Hematopoietic multipotent progenitor cell treated with erythropoietin and hydrocortisone succinate and interleukin-3 and kit ligand, for 17 days (in vitro differentiated cells): ENCODE data around the gene STX1B.

Experiments
- DNase-seq: peaks from one replicate; pipeline ENCODE4 v3.0.0-alpha.2; 2015; ENCODE audit warnings: low spot score

Gene STX1B

GRCh38 chr16:30996324-30996984 is 14.0 kb downstream of the STX1B start:
- DNase-seq = no peak

DNA sequence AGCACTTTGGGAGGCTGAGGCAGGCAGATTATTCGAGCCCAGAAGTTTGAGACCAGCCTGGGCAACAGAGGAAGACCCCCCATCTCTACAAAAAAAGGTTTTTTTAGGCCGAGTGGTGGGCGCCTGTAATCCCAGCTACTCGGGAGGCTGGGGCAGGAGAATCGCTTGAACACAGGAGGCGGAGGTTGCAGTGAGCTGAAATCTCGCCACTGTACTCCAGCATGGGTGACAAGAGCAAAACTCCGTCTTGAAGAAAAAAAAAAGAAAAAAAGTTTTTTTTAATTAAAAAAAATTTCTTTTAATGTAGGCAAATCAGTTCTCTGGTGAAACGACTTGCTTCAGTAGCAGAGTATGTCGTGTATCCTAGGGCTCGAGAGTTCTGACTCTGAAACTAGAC is 14.5 kb downstream of the STX1B start:
- no peak for DNase-seq

GRCh38 chr16:30992931-30993816 is 17.3 kb downstream of the STX1B start:
- no peak for DNase-seq

DNA sequence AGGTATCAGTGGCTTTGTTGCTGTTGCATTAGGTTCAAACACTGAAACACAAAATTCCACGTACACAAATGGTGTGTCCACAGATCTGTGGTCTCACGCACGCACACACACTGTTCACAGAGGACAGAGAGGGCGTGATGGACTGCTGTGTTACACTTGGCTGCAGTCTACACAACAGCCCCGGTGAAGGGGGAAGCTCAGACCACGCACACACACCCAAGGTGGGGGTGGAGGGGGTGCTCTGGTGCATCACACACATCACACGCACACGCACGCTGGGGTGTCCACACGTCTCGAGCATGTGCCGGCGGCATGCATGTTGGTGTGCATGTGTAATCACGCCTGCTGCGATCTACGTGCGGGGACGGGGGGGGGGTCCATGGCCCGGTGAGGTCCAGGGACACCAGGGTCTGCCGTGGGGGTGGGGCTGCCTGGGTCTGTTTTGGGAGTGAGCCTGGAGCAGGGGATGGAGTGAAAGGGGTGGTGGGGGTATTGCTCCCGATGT is 18.1 kb downstream of the STX1B start:
- DNase-seq = no peak

- DNase-seq = no peak
These were observed 19.4 kb downstream of the STX1B start for GRCh38 chr16:30991052-30991451.

DNA sequence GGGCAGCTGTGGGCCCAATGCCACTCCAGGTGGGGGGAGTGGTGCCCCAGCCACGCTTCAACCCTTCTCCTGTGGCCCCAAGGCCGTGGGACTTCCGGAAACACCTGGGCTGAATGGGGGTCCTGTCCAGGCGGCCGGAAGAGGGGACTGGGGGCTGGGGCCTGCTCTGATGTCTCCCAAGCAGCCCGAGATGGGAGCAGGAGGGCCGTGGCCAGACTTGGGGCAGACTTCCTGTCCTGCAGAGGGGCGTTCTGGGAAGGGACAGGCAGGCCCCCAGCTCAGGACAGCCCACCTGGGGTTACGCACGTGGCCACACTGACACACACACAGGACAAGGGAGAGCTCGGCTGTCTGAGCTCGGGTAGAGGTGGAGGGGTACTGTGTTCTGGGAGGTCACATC is 20.3 kb downstream of the STX1B start:
- no peak for DNase-seq

DNA sequence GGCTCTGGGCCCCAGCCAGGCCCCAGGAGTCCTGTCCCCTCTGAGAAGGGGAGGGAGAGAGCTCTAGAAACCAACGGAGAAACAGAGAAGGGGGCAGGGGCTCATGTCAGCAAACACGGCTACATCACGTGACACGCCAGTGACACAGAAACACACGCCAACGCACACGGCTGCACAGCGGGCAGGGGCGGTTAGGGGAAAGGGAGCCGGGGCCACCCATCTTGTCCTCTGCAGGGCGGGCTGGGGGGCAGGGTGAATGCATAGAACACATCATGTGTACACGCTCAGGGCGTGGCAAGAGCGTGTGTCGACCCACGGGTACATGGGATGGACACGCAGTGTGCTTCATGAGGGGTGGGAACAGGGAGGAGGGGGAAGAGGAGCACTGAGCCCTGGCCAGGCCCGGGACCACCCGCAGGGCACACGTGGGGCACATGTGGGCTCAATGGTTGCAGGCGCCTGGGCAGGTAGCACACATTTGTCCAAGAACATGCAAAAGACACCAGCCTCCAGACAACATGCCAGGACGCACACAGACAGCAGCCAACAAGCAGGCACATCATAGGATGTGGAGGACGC is 20.9 kb downstream of the STX1B start:
- no peak for DNase-seq

GRCh38 chr16:30987581-30988190 is 22.8 kb downstream of the STX1B start:
- DNase-seq = no peak

- DNase-seq = no peak
These were observed 24.1 kb downstream of the STX1B start for GRCh38 chr16:30986129-30986991.

DNA sequence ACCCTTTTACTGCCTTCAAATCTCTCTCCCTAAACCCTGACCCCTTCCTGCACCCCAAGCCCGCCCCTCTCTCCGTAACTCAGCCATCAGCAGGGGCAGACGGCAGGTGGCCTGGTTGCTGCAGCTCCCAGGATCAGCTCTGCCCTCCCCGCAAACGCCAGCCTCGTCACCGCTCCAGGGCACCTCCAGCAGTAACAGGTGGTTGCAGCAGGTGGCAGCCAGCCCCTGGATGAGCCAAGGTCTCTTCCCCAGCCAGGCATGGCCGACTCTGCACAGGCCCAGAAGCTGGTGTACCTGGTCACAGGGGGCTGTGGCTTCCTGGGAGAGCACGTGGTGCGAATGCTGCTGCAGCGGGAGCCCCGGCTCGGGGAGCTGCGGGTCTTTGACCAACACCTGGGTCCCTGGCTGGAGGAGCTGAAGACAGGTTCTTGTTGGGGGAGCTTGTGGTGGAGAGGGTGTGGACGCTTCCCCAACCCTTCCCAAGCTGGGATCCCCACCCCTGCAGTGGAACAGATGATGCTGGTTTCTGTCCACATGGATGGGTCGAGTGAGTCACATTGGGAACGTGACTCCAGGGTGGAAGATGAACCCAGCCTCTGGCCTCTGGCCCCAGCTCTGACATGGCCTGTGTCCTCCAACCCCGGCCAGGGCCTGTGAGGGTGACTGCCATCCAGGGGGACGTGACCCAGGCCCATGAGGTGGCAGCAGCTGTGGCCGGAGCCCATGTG is 24.9 kb downstream of the STX1B start:
- no peak for DNase-seq

- DNase-seq = peak; percentile 85
These were observed 25.6 kb downstream of the STX1B start, which contains the start of gene HSD3B7 for GRCh38 chr16:30984669-30985400. Gene HSD3B7, plus strand, starts transcription at chr16:30985207. Its CDS starts 452 bp downstream, at chr16:30985659.

DNA sequence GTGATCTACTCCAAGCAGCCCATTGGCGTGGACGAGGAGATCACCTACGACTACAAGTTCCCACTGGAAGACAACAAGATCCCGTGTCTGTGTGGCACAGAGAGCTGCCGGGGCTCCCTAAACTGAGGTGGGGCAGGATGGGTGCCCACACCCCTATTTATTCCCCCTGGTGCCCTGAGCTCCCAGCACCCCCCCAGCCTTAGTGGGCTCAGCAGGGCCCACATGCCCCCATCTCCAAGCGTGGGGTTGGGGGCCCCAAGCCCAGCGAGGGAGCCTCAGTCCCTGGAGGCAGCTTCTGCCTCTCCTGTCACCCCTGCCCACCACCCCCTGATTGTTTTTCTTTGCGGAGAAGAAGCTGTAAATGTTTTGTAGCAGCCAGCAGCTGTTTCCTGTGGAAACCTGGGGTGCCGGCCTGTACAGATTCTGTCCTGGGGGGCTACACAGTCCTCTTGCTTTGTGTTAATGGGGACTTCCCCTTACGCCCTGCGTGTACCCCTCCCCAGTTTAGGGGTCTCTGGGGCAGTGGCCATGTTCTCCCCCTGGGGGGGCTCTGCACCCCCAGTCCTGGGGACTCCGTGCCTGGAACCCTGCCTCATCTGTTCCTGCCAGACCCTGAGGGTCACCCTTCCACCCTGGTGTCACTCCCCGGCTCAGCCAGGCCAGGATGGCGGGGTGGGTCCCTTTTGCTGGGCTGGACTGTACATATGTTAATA is 26.4 kb downstream of the STX1B start:
- no peak for DNase-seq

DNA sequence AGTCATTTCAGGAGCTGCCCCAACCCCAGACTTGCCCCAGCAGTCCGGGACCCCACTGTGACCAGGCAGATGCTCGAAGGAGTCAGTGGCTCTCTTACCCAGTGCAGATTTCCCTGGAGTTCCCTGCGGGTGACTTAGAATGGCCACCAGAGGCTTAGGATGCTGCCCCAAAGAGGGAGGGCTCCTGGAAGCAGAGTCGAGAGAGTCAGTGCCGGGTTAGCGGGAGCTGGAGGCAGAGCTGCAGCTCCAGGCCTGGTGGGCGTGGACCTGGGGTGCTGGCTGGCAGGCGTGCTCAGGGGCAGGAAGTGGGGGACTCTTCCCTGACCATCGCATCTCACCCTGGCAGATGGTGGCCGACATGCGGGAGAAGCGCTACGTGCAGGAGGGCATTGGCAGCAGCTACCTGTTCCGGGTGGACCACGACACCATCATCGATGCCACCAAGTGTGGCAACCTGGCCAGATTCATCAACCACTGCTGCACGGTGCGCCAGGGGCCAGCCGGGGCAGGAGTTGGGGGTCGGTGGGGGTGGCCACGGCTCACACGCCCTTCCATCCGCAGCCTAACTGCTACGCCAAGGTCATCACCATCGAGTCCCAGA is 27.0 kb downstream of the STX1B start:
- no peak for DNase-seq

- DNase-seq = no peak
These were observed 27.7 kb downstream of the STX1B start for GRCh38 chr16:30982548-30983288.

DNA sequence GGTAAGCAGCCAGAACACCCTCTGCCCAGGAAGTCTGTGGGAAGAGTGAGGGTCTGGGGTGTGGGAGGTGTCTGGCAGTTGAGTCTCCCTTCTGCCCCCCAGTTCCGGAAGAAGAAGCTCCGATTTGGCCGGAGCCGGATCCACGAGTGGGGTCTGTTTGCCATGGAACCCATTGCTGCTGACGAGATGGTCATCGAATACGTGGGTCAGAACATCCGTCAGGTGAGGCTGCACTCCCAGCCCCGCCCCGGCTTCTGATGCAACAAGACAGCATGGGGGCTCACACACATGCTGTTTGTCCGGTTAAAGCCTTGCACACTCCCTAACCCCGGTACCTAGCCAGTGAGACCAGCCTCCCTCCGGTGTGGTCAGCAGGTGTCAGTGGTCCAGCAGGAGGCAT is 29.5 kb downstream of the STX1B start:
- DNase-seq = no peak

- no peak for DNase-seq
These were observed 30.0 kb downstream of the STX1B start for GRCh38 chr16:30980434-30980833.

DNA sequence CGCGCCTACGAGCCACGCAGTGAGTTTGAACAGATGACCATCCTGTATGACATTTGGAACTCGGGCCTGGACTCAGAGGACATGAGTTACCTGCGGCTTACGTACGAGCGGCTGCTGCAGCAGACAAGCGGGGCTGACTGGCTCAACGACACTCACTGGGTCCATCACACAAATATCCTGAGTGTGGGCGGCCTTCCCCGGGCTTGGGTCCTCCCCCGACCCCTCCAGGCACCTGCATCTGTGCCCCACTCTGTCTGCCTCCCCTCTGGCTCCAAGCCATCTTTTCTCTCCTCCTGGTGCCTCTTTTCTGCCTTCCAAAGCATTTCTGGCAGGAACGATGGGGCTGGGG is 30.4 kb downstream of the STX1B start:
- no peak for DNase-seq
